HepG2 (cell line): ENCODE measurements around the gene AKAIN1. TPM values are rescaled to one million over a fixed set of nuclear protein-coding genes. Genes with fewer than 3 reads are reported as not detected.

Source experiments
- ATAC-seq: fragments of 200-7000 bp; cut with Tn5 transposase; 3 replicates; pipeline ENCODE4 v1.9.1; 2020; ENCODE audit warnings: mild to moderate bottlenecking, moderate library complexity
- BruUV-seq: library from RNA; stranded (reverse); fragments of 400-500 nt; replicated peaks from 2 replicates; lab custom pipeline; 2021; lab: Mats Ljungman, UMichigan
- CTCF ChIA-PET: fragments of 300-600 bp; formaldehyde crosslinking; extraction: SDS; loops from one replicate; lab custom pipeline; 2021; ENCODE audit warnings: low total read pairs, inconsistent platforms, low intra/inter-chr PET ratio; lab: Yijun Ruan, JAX
- POLR2A ChIA-PET: fragments of 350-600 bp; sonication (Branson Sonifier 250); formaldehyde crosslinking; loops from one replicate; lab custom pipeline; 2020; ENCODE audit warnings: antibody characterized with exemption, inconsistent platforms; lab: Yijun Ruan, JAX
- DNase-seq: peaks from one replicate; pipeline ENCODE4 v3.0.0-alpha.2; 2015; ENCODE audit warnings: low spot score
- FAIRE-seq: peaks from 3 replicates; lab custom pipeline; 2011; peaks lifted over from hg19 to GRCh38; lab: Jason Lieb, UNC
- H2AFZ ChIP-seq: one replicate; pipeline ENCODE4 v1.6.1; 2011; ENCODE audit warnings: low read length, inconsistent platforms
- H3K27ac ChIP-seq: fragments of 300-600 bp; 3 replicates; pipeline ENCODE4 v1.8.0; 2011; ENCODE audit warnings: mixed run types, mild to moderate bottlenecking, mixed read lengths, low read length, inconsistent platforms; ENCODE audit not compliant: insufficient read depth; ENCODE audit errors: extremely low read length
- H3K27me3 ChIP-seq, 2 experiments: fragments of 200-600 bp in 1 of 2; 2 replicates in 1 of 2; 3 replicates in 1 of 2; pipeline versions ENCODE4 v1.6.0 to v1.8.0; 2011; ENCODE audit warnings: low read length in 2 of 2, mild to moderate bottlenecking in 2 of 2, moderate library complexity in 2 of 2, inconsistent platforms in 1 of 2; ENCODE audit not compliant: insufficient read depth in 2 of 2, control insufficient read depth in 1 of 2
- H3K36me3 ChIP-seq, 2 experiments: fragments of 200-600 bp in 1 of 2; replicated peaks in 1 of 2; 2 replicates in 1 of 2; 3 replicates in 1 of 2; pipeline versions ENCODE4 v1.5.1 to v1.8.0; 2011; ENCODE audit warnings: low read length in 2 of 2, inconsistent platforms in 1 of 2; ENCODE audit not compliant: insufficient read depth in 2 of 2, control insufficient read depth in 1 of 2
- H3K4me1 ChIP-seq: 2 replicates; pipeline ENCODE4 v1.5.1; 2012; ENCODE audit warnings: low read length, inconsistent platforms; ENCODE audit not compliant: insufficient read depth
- H3K4me2 ChIP-seq: 2 replicates; pipeline ENCODE4 v1.6.0; 2011; ENCODE audit warnings: low read depth, low read length, inconsistent platforms
- H3K4me3 ChIP-seq, 3 experiments: fragments of 200-600 bp in 1 of 3; sonication (generic), shearing (Covaris generic) in 1 of 3; replicated peaks in 1 of 3; 2 replicates each; pipeline ENCODE4 v1.5.1; 2011 to 2016; ENCODE audit warnings: low read length in 3 of 3, inconsistent platforms in 2 of 3, low read depth in 2 of 3, mild to moderate bottlenecking in 2 of 3, control low read depth in 1 of 3, mixed read lengths in 1 of 3; ENCODE audit not compliant: insufficient read depth in 1 of 3
- H3K79me2 ChIP-seq: one replicate; pipeline ENCODE4 v1.6.1; 2011; ENCODE audit warnings: low read length, inconsistent platforms; ENCODE audit not compliant: insufficient read depth
- H3K9ac ChIP-seq: 2 replicates; pipeline ENCODE4 v1.6.0; 2011; ENCODE audit warnings: mild to moderate bottlenecking, low read depth, low read length, inconsistent platforms; ENCODE audit not compliant: insufficient read depth
- H3K9me3 ChIP-seq: 2 replicates; pipeline ENCODE4 v1.5.1; 2012; ENCODE audit warnings: mild to moderate bottlenecking, low read length
- H4K20me1 ChIP-seq: 2 replicates; pipeline ENCODE4 v1.6.0; 2011; ENCODE audit warnings: inconsistent platforms, mild to moderate bottlenecking, low read length, moderate library complexity; ENCODE audit not compliant: insufficient read depth
- MAZ ChIP-seq, 2 experiments: sonication (generic) in 1 of 2; formaldehyde crosslinking in 1 of 2; IDR thresholded peaks; 2 replicates each; pipeline versions ENCODE4 v1.5.0 to v1.6.1; 2012 to 2020; ENCODE audit warnings: low read depth in 2 of 2, mild to moderate bottlenecking in 2 of 2, borderline replicate concordance in 1 of 2, improper control_type of control experiment in 1 of 2, low read length in 1 of 2, missing genetic modification reagents in 1 of 2, moderate library complexity in 1 of 2
- PCBP1 ChIP-seq: fragments of 200-400 bp; formaldehyde crosslinking; IDR thresholded peaks from 2 replicates; pipeline ENCODE4 v1.6.1; 2017; ENCODE audit warnings: mild to moderate bottlenecking, low read depth, low read length, borderline replicate concordance
- SP4 ChIP-seq: sonication (generic); formaldehyde crosslinking; IDR thresholded peaks from 2 replicates; pipeline ENCODE4 v1.8.1; 2023; ENCODE audit warnings: mild to moderate bottlenecking, missing genetic modification reagents
- TBX3 ChIP-seq: fragments of 450-650 bp; IDR thresholded peaks from 2 replicates; pipeline ENCODE4 v1.6.1; 2017; ENCODE audit warnings: antibody characterized with exemption, mild to moderate bottlenecking, inconsistent platforms, borderline replicate concordance
- ZNF782 ChIP-seq: sonication (generic); formaldehyde crosslinking; IDR thresholded peaks from 2 replicates; pipeline ENCODE4 v1.4.0; 2020; ENCODE audit warnings: missing genetic modification reagents, mild to moderate bottlenecking, borderline replicate concordance
- WGBS: methylation state at CpG from one replicate; pipeline ENCODE4 v1.1.6; 2017; ENCODE audit warnings: low lambda C conversion rate; 5-methylcytosine and 5-hydroxymethylcytosine counted together
- in situ Hi-C: cut with HindIII; loops from 2 replicates; pipeline ENCODE4 v1.10.0; 2017; ENCODE audit warnings: low pct_unique_long_range_greater_than_20kb; ENCODE audit not compliant: extremely low pct_ligation_motif_present
- intact Hi-C: fragments of 100-400 bp; cut with micrococcal nuclease; formaldehyde crosslinking; loops from one replicate; pipeline ENCODE4 v1.10.0; 2022; ENCODE audit not compliant: unreplicated experiment
- polyA plus RNA-seq, 8 experiments: library from polyadenylated mRNA; depleted of rRNA in 3 of 8; stranded (reverse) in 7 of 8; unstranded in 1 of 8; fragments of >200 nt; fragmentation: Illumina TruSeq in 4 of 8; extraction: Trizol in 4 of 8; gene quantifications; 2 replicates each; pipeline versions ENCODE4 v1.2.1 to v1.2.3, GENCODE V29; 2011 to 2016; ENCODE audit warnings: low read depth in 4 of 8, missing spikeins in 1 of 8, mixed read lengths in 1 of 8; ENCODE audit not compliant: insufficient read depth in 1 of 8
- total RNA-seq, 5 experiments: library from RNA; depleted of rRNA; stranded (reverse); fragments of >200 nt; fragmentation: Illumina TruSeq; extraction: Trizol; gene quantifications; 2 replicates each; pipeline ENCODE4 v1.2.3, GENCODE V29; 2016; ENCODE audit warnings: low read depth in 1 of 5
- TF ChIP-seq, protein P1 (sequence below): sonication (generic); formaldehyde crosslinking; conservative IDR thresholded peaks from 2 replicates; pipeline ENCODE4 v1.5.0; 2020; ENCODE audit warnings: missing genetic modification reagents
- TF ChIP-seq, protein P2 (sequence below): sonication (generic); formaldehyde crosslinking; IDR thresholded peaks from 2 replicates; pipeline ENCODE4 v1.5.0; 2020; ENCODE audit warnings: missing genetic modification reagents, mild to moderate bottlenecking, borderline replicate concordance
- TF ChIP-seq, protein P3 (sequence below): IDR thresholded peaks from 2 replicates; pipeline ENCODE4 v1.6.1; 2012; ENCODE audit warnings: inconsistent platforms
- TF ChIP-seq, protein P4 (sequence below): sonication (generic); formaldehyde crosslinking; IDR thresholded peaks from 2 replicates; pipeline ENCODE4; 2020; ENCODE audit warnings: missing genetic modification reagents, mild to moderate bottlenecking, borderline replicate concordance
- TF ChIP-seq, protein P5 (sequence below): IDR thresholded peaks from 2 replicates; pipeline ENCODE4 v1.6.1; 2016; ENCODE audit warnings: low read depth, control low read depth
- TF ChIP-seq, protein P6 (sequence below): sonication (generic); formaldehyde crosslinking; IDR thresholded peaks from 2 replicates; pipeline ENCODE4 v1.8.0; 2023; ENCODE audit warnings: mild to moderate bottlenecking, missing genetic modification reagents

AKAIN1 gene
- total and polyA plus RNA-seq, 2 of the 13 experiments (the other 11 are each of a cell fraction or from before 2014, with no cell fraction given) = not detected

DNA sequence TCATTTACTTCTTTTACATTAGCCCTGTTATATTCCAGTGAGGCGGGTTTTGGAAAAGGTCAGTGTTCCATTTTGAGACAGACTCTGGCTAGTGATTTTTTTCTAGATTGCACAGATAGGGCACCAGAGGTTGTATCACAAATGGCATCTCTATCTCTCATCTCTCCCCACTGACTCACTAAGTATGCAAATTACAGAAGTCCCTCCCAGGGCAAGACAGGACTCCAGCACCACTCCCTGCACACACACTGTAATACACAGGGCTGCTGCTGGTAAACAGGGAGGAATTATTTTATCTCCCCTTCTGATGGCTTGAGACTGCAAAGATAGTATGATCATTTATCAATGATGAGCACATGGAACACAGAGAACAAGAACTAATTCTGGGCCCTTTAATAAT is 46.2 kb downstream of the AKAIN1 start:
- no peak overlapping the region for H3K4me3 ChIP-seq
- POLR2A ChIA-PET = no interaction called here
- CTCF ChIA-PET = no interaction called here
- no peaks in the 10 kb centered on the region for H3K9me3 ChIP-seq
- TF ChIP-seq, protein P1, sequence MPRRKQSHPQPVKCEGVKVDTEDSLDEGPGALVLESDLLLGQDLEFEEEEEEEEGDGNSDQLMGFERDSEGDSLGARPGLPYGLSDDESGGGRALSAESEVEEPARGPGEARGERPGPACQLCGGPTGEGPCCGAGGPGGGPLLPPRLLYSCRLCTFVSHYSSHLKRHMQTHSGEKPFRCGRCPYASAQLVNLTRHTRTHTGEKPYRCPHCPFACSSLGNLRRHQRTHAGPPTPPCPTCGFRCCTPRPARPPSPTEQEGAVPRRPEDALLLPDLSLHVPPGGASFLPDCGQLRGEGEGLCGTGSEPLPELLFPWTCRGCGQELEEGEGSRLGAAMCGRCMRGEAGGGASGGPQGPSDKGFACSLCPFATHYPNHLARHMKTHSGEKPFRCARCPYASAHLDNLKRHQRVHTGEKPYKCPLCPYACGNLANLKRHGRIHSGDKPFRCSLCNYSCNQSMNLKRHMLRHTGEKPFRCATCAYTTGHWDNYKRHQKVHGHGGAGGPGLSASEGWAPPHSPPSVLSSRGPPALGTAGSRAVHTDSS (CRISPR knock-in tag) = no peak
- TF ChIP-seq, protein P2, sequence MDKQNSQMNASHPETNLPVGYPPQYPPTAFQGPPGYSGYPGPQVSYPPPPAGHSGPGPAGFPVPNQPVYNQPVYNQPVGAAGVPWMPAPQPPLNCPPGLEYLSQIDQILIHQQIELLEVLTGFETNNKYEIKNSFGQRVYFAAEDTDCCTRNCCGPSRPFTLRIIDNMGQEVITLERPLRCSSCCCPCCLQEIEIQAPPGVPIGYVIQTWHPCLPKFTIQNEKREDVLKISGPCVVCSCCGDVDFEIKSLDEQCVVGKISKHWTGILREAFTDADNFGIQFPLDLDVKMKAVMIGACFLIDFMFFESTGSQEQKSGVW (CRISPR knock-in tag) = no peak
- TF ChIP-seq, protein P3, sequence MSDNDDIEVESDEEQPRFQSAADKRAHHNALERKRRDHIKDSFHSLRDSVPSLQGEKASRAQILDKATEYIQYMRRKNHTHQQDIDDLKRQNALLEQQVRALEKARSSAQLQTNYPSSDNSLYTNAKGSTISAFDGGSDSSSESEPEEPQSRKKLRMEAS = no peak
- TF ChIP-seq, protein P4, sequence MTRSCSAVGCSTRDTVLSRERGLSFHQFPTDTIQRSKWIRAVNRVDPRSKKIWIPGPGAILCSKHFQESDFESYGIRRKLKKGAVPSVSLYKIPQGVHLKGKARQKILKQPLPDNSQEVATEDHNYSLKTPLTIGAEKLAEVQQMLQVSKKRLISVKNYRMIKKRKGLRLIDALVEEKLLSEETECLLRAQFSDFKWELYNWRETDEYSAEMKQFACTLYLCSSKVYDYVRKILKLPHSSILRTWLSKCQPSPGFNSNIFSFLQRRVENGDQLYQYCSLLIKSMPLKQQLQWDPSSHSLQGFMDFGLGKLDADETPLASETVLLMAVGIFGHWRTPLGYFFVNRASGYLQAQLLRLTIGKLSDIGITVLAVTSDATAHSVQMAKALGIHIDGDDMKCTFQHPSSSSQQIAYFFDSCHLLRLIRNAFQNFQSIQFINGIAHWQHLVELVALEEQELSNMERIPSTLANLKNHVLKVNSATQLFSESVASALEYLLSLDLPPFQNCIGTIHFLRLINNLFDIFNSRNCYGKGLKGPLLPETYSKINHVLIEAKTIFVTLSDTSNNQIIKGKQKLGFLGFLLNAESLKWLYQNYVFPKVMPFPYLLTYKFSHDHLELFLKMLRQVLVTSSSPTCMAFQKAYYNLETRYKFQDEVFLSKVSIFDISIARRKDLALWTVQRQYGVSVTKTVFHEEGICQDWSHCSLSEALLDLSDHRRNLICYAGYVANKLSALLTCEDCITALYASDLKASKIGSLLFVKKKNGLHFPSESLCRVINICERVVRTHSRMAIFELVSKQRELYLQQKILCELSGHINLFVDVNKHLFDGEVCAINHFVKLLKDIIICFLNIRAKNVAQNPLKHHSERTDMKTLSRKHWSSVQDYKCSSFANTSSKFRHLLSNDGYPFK (CRISPR knock-in tag) = no peak
- no peak for TF ChIP-seq ZNF782 (CRISPR knock-in tag)
- TF ChIP-seq SP4 = no peak
- no peak for TF ChIP-seq PCBP1
- TF ChIP-seq, protein P5, sequence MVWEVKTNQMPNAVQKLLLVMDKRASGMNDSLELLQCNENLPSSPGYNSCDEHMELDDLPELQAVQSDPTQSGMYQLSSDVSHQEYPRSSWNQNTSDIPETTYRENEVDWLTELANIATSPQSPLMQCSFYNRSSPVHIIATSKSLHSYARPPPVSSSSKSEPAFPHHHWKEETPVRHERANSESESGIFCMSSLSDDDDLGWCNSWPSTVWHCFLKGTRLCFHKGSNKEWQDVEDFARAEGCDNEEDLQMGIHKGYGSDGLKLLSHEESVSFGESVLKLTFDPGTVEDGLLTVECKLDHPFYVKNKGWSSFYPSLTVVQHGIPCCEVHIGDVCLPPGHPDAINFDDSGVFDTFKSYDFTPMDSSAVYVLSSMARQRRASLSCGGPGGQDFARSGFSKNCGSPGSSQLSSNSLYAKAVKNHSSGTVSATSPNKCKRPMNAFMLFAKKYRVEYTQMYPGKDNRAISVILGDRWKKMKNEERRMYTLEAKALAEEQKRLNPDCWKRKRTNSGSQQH (CRISPR knock-in tag) = no peak
- TF ChIP-seq, protein P6, sequence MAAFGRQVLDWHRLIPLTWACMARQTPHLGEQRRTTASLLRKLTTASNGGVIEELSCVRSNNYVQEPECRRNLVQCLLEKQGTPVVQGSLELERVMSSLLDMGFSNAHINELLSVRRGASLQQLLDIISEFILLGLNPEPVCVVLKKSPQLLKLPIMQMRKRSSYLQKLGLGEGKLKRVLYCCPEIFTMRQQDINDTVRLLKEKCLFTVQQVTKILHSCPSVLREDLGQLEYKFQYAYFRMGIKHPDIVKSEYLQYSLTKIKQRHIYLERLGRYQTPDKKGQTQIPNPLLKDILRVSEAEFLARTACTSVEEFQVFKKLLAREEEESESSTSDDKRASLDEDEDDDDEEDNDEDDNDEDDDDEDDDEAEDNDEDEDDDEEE (CRISPR knock-in tag) = no peak
- no peak for TF ChIP-seq TBX3
- TF ChIP-seq MAZ (IDR thresholded peaks at IDR 0.05; ENCODE audit: borderline replicate concordance, low read depth, low read length) = no peak
- TF ChIP-seq MAZ (CRISPR knock-in tag; IDR thresholded peaks at IDR 0.05; ENCODE audit: low read depth) = no peak
- TF ChIP-seq, all 625 proteins: peak for 0
- H3K27me3 ChIP-seq = peaks cover 0 to 8% of the 10 kb centered on the region in 2 experiments; a peak in 2 of 5 replicates
- no peaks in the 10 kb centered on the region for H3K36me3 ChIP-seq
- no TSS peak for BruUV-seq
- H3K9ac ChIP-seq = no peak overlapping the region
- H3K27ac ChIP-seq = no peak overlapping the region
- no peaks in the 10 kb centered on the region for H4K20me1 ChIP-seq
- no peak for DNase-seq
- in situ Hi-C loops (no loop called here), intact Hi-C loops (no loop called here)
- no peak for FAIRE-seq
- no peaks in the 10 kb centered on the region for H3K79me2 ChIP-seq
- 12% methylated on average over 1 of the region's 1 CpG for WGBS
- H3K4me1 ChIP-seq = no peaks in the 10 kb centered on the region
- H3K4me2 ChIP-seq = no peak overlapping the region
- no peak overlapping the region for H2AFZ ChIP-seq
- ATAC-seq = no peak
